GM19455 (cell line): Measurements from ENCODE around the gene KCNH8.

Source experiments
- ATAC-seq: cut with Tn5 transposase; IDR thresholded peaks from one replicate; pipeline ENCODE4 v1.9.1; 2021; ENCODE audit not compliant: unreplicated experiment

KCNH8 gene

GRCh38 chr3:19248143-19248542 is 99.8 kb downstream of the KCNH8 start:
- no peak for ATAC-seq

GRCh38 chr3:19248767-19249166 is 100.5 kb downstream of the KCNH8 start:
- ATAC-seq: no peak

- no peak for ATAC-seq
Measured at GRCh38 chr3:19250959-19251610, 102.8 kb downstream of the KCNH8 start.

GRCh38 chr3:19254189-19254588 is 105.9 kb downstream of the KCNH8 start:
- no peak for ATAC-seq

- ATAC-seq: no peak
Measured at GRCh38 chr3:19254784-19255338, 106.6 kb downstream of the KCNH8 start.

- no peak for ATAC-seq
Measured at GRCh38 chr3:19256313-19256712, 108.0 kb downstream of the KCNH8 start.

GRCh38 chr3:19263606-19264005 is 115.3 kb downstream of the KCNH8 start:
- ATAC-seq: no peak

- no peak for ATAC-seq
Measured at GRCh38 chr3:19264424-19264823, 116.1 kb downstream of the KCNH8 start.

- ATAC-seq: no peak
Measured at GRCh38 chr3:19267040-19267439, 118.7 kb downstream of the KCNH8 start.

- ATAC-seq: no peak
Measured at GRCh38 chr3:19270481-19270880, 122.2 kb downstream of the KCNH8 start.

GRCh38 chr3:19272296-19272695 is 124.0 kb downstream of the KCNH8 start:
- ATAC-seq: no peak

GRCh38 chr3:19273091-19273490 is 124.8 kb downstream of the KCNH8 start:
- ATAC-seq: no peak

GRCh38 chr3:19274576-19274975 is 126.3 kb downstream of the KCNH8 start:
- no peak for ATAC-seq

GRCh38 chr3:19284974-19285373 is 136.7 kb downstream of the KCNH8 start:
- ATAC-seq: no peak

GRCh38 chr3:19293295-19293694 is 145.0 kb downstream of the KCNH8 start:
- no peak for ATAC-seq

GRCh38 chr3:19295208-19295607 is 146.9 kb downstream of the KCNH8 start:
- no peak for ATAC-seq

GRCh38 chr3:19331931-19332330 is 183.6 kb downstream of the KCNH8 start:
- ATAC-seq: no peak

- ATAC-seq: no peak
Measured at GRCh38 chr3:19334120-19334519, 185.8 kb downstream of the KCNH8 start.

GRCh38 chr3:19338769-19339168 is 190.5 kb downstream of the KCNH8 start:
- no peak for ATAC-seq

GRCh38 chr3:19342389-19342788 is 194.1 kb downstream of the KCNH8 start:
- ATAC-seq: no peak

GRCh38 chr3:19346759-19347158 is 198.4 kb downstream of the KCNH8 start:
- no peak for ATAC-seq

GRCh38 chr3:19347671-19348070 is 199.4 kb downstream of the KCNH8 start:
- ATAC-seq: no peak

GRCh38 chr3:19348500-19348899 is 200.2 kb downstream of the KCNH8 start:
- ATAC-seq: no peak
